HG02763 (cell line): ENCODE data around the gene CALD1.

Experiments used
- ATAC-seq: cut with Tn5 transposase; IDR thresholded peaks from one replicate; pipeline ENCODE4 v1.9.1; 2021; ENCODE audit warnings: mild to moderate bottlenecking, moderate library complexity; ENCODE audit not compliant: unreplicated experiment

CALD1 gene

GRCh38 chr7:134820778-134821177 lies 41.3 kb downstream of the CALD1 start:
- ATAC-seq, result no peak

GRCh38 chr7:134823400-134823799 lies 44.0 kb downstream of the CALD1 start:
- no peak for ATAC-seq

- ATAC-seq, result no peak
These were observed 46.2 kb downstream of the CALD1 start for GRCh38 chr7:134825666-134826065.

- no peak for ATAC-seq
These were observed 46.7 kb downstream of the CALD1 start for GRCh38 chr7:134826105-134826504.

DNA sequence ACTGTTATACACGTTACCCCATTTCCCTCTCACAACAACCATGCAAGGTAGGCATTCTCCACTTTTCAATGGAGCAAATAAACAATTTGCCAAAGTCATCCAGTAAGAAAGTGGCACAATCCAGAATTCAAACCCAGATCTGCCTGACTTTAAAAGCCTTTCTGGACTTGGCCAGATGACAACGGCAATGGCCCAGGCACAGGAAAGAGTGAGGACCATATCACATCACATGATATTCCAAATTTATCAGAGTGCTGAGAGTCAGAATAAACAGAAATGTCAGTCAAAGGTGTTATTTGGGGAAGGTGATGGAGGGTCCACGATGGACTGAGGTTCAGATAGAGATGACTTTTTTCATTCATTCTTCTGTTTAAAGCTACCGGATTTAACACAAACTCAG lies 48.0 kb downstream of the CALD1 start:
- ATAC-seq, result no peak

- no peak for ATAC-seq
These were observed 48.5 kb downstream of the CALD1 start for GRCh38 chr7:134827889-134828288.

DNA sequence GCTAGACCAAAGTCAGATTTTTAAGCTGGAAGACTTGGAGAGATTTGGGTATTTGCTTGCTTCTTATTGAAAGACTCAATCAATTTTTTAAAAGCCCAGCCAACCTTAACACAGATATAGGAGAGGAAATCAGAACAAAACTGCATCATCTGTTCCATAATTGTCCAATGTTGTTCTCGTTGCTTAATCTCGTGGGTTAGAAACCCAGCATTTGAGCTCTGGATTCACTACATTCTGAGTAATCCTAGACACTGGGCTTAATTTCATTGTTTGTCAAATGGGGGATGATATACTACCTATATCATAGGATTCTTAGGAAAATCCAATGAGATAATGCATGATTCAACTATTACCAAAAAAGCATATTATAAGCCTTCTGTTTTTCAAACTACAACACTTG lies 48.9 kb downstream of the CALD1 start:
- no peak for ATAC-seq

- no peak for ATAC-seq
These were observed 50.0 kb downstream of the CALD1 start for GRCh38 chr7:134829380-134829986.

- no peak for ATAC-seq
These were observed 52.4 kb downstream of the CALD1 start for GRCh38 chr7:134831862-134832261.

DNA sequence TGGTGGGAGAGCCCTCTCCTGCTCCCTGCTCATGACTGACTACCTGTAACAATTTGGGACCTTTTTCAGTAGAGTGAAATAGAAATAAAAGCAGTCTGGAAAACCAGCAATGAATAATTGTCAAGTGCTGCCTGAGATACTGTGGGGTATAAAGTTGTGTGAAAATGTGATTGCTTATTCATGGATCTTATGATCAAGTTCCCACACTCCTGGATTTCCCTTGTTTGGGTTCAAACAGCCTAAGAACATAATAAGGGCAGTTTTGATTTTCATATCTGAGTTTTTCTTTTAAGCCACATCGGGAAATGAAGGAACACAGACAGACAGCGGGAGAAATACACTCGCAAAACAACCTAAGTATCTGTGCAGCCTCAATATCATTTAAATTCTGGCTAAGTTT lies 52.9 kb downstream of the CALD1 start:
- ATAC-seq, result no peak

- ATAC-seq, result no peak
These were observed 55.4 kb downstream of the CALD1 start for GRCh38 chr7:134834689-134835462.

- ATAC-seq, result no peak
These were observed 56.0 kb downstream of the CALD1 start for GRCh38 chr7:134835463-134835823.

DNA sequence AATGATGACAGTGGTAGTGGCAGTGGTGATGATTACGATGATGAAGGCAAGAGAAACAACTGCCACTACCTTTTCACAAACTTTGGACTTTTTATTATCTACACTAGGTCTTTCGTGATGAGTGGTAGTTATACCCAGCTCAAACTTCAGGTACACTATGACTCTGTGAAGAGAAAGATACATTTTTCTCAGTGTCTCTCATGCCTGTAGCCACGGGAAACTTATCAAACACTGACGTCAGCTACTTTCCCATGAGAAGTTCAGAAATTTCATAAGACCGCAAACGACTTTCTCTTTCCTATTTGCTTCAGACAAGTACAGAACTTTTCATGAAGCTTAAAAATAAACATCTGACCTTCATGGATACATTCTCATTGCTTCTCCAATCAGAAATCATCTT lies 57.0 kb downstream of the CALD1 start:
- no peak for ATAC-seq

- ATAC-seq, result no peak
These were observed 59.9 kb downstream of the CALD1 start for GRCh38 chr7:134839298-134839697.

- no peak for ATAC-seq
These were observed 62.6 kb downstream of the CALD1 start for GRCh38 chr7:134842062-134842461.

DNA sequence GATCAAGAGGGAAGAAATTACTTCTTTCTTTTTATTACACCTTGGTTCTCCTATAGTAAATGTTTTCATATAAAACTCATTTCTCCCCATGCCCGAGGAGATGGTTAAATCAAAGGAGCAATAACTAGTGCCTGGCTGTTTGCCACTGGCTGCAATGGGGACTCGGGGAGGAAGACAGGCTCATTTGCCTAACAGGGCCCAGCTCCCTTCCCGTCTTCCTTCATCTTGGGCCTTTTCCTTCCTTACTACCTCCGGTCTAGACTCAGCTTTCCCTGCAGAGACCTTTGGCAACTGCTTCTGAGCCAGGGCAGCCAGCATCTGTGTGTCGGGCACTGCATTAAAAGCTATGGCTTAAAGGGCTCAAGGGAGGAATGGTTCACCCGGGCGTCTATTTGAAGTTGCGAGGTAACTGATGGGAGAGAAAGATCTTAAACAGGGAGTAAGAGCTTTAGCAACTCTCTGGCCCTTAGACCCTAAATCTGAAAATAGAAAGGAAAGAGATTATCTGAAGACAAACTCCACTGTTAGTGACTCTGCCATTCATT lies 63.5 kb downstream of the CALD1 start:
- ATAC-seq, result no peak

- ATAC-seq, result no peak
These were observed 64.8 kb downstream of the CALD1 start for GRCh38 chr7:134844200-134844599.

- ATAC-seq, result no peak
These were observed 66.0 kb downstream of the CALD1 start for GRCh38 chr7:134845461-134845860.

DNA sequence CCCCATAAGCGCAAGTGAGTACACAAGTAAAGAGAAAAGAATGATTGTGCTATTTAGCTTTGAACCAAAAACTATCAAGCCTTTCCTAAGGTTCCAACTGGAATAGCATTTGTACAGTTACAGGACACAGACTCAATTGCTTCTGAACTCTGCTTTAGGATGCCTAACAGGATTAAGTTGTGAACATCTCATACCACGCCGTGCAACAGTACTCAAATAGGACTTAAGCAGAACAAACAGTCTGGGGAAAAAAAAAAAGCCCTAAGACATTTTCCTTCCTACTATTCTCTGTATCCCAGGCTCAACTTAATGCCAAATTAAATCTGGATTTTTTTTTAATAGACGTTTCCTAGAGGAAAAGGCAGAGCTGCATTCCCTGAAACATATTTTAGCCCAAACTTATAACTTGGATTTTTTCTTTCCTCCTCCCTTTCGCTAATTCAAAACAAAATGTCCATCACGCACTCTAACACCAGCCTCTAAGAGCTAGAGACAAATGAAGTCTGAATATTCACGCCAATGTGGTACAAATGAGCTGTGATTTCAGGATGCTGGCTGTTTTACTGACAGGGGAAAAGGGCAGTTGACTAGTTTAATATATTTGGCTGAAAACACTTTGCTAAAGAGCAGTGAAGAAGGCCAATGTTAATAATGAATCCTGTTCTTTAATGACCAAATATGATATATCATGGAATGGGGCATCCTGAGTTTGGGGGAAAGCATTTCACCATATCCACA lies 68.6 kb downstream of the CALD1 start:
- ATAC-seq, result no peak

DNA sequence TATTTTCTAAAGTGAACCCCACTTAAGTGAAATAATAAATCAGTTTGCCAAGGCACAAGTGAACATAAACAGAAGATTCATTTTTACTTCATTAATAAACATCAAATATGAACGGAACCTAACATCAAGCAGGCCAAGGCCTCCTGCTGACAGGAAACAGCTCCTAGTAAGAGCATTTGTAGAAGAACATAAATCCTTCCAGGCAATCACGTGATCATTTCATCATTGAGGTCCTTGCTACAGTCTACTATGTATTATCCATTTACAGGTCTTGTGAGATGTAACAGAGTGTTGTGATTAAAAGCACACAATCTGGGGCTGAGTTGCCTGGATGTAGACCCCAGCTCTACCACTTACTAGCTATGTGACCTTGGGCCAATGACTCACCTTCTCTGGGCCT lies 70.6 kb downstream of the CALD1 start:
- no peak for ATAC-seq

DNA sequence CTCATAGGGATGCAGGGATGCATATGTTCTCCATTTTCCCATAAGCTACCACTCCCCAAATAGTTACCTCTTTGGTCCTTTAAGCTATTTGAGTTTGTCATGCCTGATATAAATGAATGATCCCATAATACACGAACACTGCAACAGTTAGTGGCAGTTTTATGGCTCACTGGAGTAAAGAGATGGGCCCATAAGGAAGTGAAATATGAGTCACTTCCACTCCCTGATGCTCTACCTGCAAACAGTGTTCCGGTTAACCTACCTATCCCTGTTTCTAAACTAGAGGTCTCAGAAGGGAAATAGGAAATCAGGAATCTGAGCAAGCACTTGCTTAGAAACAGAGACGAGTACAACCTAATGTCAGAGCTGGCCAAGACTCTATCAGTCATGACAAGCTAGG lies 71.7 kb downstream of the CALD1 start:
- no peak for ATAC-seq

- ATAC-seq, result no peak
These were observed 73.2 kb downstream of the CALD1 start for GRCh38 chr7:134852625-134853024.
